Hindlimb muscle (tissue), 1 donor: ENCODE results near the gene WDR27. TPM values are rescaled to one million over a fixed set of nuclear protein-coding genes. Genes with fewer than 3 reads are reported as not detected.
"Not testable (repeated sequence)": the region's sequence is repeated elsewhere in the genome, so short reads cannot be mapped to it uniquely, and the experiment has no call there.

ENCODE experiments used
- DNase-seq: peaks from one replicate; pipeline ENCODE4 v3.0.0-alpha.2; 2013
- polyA plus RNA-seq: library from polyadenylated mRNA; unstranded; fragments of 120-200 nt; gene quantifications from one replicate; pipeline ENCODE4 v1.2.1, GENCODE V29; 2013; ENCODE audit not compliant: insufficient read length

WDR27 gene
- polyA plus RNA-seq, 1 donor: 48.8 TPM

DNA sequence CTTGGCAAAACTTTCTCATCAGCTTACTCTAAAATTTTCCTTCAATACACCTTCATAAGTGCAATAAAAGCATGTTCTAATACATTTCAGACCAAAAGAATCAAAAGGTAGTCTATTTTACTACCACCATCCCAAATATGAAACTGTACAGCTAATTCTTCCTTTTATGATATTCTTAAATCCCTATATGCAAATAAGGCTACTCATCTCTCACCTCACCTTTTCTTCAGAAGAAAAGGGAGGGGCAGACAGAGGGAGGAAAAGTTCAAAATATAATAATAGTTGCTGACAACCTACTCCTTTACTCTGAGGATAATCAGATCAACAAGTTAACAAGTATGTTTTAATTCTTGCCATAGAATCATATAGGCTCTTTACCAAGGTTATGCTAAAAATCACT lies 7.5 kb upstream of the WDR27 start:
- DNase-seq: no peak

DNA sequence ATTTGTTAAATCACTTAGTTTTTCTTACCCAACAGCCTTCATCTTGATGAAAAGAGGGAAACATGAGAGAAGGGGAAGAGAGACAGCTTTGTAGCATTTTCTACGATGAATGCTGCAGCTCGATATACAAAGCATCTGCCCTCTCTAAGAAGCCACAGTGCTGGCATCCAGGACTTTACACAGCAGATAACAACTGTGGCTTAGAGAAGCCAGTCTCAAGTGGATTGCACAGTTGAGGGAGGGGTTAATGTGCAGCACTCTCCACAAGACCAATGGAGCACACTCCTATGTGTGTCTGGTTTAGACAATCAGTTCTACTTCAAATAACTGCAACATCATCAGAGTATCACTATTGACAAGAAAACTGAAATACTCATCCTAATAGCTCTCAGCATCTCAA lies 5.9 kb upstream of the WDR27 start:
- no peak for DNase-seq

DNA sequence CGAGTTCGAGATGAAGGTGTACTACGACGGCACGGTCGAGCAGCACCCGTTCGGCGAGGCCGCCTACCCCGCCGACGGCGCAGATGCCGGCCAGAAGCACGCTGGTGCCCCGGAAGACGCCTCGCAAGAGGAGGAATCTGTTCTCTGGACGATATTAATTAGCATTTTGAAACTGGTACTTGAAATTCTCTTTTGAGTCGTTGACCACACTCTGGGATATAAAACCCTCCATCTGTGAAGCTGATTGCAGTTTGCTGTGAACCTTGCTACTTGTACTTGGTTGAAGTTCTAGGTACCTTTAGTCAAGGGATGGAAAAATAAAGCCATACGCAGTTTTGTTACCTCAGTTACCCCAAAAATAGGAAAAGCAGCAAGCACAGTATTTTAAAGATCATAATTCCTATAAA lies 1.0 kb upstream of the WDR27 start:
- DNase-seq: no peak

DNA sequence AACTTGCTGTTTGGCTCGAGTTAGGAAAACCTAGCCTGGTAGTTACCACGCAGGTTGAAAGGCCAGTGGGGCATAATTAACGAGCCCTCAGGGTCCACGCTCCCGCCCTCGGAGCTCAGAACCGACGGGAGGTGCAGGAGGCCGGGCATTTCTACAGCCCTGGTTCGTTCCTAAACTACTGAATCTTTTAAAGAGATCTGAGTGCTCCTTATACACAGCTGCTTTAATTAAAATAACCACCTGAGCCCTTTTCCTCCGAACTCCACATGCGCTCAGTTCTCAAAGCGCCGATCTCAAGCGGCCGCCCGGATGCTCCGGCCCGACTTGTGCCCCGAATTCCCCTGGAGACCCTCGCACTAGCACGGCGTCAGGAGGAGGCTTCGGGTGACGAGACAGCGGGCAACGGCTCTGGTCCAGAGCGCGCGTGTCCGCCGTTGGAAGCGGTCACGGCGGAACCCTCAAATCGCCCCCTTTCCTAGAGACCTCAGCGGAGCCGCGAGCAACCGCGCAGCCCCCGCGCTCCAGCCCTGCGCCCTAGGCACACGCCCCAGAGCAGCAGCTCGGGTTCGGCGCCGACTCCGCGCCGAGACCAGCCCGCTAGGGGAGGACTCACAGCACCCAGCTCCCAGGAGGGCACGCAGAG lies 397 bp downstream of the WDR27 start:
- no peak for DNase-seq

DNA sequence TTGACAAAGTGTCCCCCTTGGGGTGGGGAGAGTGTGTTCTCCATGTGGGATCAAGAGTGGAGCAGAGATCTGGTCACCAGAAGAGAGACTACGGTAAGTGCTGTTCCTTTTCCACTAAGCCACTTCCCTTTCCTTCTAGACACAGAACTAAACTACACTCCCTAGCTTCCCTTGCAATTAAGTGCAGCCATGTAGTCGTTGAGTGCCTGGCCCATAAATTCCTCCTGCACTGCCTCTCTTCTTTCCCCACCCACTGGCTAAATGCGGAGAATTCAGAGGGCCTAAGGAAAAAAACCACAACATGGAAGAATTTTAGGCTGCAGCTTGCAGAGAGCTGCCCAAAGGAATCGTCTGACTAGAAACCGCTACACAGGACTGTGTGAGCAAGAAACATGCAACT lies 1.5 kb downstream of the WDR27 start:
- DNase-seq: no peak

DNA sequence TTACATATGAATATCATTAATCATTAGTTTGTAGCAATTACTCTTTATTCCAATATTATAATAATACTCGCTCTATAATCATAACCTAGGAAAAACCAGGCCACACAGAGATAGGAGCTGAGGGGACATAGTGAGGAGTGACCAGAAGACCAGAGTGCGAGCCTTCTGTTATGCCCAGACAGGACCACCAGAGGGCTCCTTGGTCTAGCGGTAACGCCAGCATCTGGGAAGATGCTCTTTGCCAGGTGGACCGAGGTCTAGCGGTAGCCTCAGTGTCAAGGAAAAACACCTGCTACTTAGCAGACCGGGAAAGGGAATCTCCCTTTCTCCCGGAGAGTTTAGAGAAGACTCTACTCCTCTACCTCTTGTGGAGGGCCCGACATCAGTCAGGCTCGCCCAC lies 4.7 kb downstream of the WDR27 start:
- DNase-seq: not testable (repeated sequence)

DNA sequence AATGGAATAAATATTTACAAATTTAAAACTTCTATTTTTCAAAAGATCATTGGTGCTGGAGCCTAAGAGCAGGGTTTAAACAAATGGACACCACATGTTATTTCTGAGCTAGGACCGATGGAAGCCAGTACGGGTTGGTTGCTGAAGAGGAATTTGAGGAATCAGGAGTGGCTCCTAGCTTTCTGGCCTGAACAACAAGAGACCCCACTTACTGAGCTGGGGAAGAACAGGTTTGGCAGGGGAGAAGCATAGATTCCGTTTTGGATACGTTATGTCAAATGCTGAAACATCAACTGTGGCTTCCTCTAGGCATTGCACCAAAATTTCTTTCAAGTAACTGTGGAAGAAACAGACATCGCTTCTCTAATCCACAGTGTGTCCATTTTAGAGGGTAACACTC lies 6.7 kb downstream of the WDR27 start:
- DNase-seq: no peak

DNA sequence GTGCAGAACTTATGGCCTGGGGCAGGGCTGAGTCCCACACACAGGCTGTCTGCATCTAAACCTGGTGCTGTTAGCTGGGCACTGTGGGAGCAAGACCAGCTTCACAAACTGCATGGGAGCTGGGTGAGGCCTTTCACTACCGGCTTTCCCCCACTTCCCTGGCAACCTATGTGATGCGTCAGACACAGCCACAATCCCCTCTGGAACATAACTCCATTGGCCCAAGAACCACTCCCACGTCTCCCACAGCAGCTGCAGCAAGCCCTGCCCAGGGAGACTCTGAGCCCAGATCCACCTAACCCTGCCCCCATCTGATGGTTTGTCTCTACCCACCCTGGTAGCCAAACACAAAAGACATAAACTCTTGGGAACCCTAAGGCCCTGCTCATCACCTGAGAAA lies 9.3 kb downstream of the WDR27 start:
- DNase-seq: no peak

DNA sequence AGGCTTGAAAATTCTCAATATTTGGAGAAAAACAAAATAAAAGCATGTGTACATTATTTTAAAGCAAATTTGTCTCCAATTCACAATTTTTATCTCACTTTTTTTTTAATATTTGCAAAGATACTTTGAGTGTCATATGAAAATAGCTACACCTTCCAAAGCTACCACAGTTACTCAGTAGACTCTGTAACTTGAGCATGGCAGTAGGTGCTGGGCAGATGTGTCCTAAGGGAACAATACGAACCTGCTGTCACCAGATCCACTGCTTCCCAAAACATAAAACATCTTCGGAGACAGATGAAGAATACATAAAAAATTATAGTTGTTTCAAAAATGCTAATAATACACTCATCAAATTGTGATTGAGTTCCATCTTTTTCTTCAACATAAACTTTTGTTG lies 10.6 kb downstream of the WDR27 start:
- no peak for DNase-seq

DNA sequence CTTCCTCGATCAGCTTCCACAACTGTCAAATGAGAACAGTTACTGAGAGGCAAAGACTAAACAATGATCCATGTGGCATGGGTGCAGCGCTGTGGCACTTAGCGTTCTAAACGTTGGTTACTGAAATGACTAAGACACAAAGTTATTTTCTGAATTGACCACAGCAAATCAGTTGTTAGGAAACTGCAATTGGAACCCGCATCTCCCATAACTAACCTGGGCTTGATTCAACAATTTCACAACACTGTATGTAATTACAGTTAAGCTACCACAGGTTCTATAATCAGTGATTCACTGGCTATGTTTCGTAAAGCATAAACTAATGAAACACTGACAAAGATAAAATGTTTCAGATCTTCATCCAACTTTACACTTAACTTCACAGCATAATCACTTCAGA lies 12.5 kb downstream of the WDR27 start:
- DNase-seq: no peak

DNA sequence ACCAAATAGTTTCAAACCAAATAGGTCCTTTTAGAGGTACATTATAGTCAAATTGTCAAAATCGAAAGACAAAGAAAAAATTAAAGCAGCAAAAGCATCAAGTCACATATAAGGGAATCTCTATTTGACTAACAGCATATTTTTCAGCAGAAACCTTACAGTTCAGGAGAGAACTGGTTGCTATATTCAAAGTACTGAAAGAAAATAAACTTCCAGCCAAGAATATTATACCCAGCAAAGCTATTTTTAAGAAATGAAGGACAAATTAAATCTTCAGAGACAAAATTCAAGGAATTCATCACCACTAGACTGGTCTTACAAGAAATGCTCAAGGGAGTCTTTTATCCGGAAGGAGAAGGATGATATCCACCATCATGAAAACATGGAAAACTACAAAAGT lies 16.0 kb downstream of the WDR27 start:
- no peak for DNase-seq

DNA sequence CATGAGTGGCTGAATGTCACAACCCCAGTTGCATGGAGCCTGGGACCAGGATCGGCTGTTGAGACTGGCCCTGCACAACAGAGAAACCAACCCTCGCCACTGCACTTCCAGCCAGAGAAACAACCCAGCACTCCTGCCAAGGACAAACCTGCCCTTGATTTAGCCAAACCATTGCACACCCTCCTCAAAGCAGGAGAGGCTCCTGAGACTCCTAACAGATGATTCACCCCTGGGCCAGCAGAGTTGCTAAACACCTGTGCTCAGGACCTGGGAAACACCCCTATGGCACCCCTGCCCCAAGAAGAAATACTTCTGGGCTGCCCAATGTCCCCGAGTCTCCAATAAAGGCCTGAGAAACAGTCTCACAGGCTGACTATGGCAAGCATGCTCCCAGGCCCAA lies 17.8 kb downstream of the WDR27 start:
- no peak for DNase-seq

DNA sequence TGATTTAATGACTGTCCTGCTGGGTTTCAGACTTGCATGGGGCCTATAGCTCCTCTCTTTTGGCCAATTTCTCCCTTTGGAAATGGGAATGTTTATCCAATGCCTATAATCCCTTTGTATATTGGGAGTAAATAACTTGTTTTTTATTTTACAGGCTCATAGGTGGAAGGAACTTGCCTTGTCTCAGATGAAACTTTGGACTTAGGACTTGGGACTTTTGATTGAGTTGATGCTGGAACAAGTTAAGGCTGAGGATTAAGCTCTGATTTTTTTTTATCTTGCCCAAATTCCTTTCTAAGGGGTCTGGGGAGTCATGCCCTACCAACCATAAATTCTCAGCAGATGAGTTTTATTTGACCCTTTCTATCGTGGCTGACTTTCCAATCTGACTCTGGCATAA lies 23.5 kb downstream of the WDR27 start:
- DNase-seq: no peak

DNA sequence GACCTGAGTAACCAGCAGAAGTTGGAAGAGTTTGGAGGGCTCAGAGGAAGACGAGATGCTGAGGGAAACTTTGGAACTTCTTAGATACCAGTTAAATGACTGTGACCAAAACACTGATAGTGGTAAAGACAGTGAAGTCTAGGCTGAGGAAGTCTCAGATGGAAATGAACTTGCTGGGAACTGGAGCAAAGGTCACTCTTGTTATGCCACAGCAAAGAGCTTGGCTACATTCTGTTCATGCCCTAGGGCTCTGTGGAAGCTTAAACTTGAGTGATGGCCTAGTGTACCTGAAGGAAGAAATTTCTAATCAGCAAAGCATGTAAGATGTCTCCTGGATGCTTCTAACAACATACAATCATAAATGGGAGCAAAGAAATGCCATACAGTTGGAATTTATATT lies 24.7 kb downstream of the WDR27 start:
- no peak for DNase-seq

DNA sequence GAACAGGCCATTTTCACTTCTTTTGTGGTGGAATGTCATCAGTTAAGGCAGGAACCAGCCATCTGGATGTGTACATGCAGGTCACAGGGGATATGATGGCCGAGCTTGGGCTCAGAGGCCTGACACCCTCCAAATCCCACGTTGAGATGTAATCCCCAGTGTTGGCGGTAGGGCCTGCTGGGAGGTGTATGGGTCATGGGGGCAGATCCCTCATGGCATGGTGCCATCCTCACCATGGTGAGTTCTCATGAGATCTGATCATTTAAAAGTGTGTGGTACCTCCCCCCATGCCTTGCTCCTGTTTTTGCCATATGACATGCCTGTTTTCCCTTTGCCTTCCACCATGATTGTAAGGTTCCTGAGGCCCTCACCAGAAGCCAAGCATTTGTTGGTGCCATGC lies 26.8 kb downstream of the WDR27 start:
- DNase-seq: no peak

DNA sequence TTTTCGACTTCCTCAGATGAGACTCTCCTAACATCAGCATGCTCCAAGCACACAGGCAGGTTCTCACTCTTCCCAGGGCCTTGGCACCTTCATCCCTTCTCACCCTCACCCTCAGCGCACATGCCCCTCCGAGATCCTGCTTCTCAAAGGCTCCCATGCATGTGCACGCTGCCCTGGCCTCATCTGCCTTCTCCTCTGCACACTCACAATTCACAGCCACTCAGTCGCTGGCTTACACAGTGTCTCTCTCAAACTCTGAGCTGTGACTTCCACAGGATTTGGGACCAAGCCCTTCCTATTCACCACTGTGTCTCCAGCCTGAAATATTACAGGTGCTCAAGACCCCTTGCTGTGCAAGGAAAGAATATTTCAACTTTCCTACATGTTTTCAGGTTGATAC lies 30.3 kb downstream of the WDR27 start:
- DNase-seq: no peak

DNA sequence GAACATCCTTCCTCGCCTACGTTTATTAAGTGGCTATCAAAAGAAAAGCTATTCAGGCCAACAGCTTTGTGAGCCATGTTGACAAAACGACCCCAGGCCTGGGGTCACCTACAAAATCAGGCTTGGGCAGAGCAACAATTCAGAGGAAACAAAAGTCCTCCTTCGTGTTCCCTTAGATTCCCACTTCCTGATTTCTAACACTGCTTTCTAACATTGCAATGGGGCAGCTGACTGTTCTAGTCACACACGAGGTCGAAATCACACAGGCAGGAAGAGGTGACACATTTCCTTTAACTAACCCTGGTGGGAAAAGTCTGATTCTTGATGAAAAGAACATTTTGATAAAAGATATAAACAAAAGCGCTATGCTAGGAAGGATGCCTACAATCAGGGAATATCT lies 31.9 kb downstream of the WDR27 start:
- DNase-seq: no peak

DNA sequence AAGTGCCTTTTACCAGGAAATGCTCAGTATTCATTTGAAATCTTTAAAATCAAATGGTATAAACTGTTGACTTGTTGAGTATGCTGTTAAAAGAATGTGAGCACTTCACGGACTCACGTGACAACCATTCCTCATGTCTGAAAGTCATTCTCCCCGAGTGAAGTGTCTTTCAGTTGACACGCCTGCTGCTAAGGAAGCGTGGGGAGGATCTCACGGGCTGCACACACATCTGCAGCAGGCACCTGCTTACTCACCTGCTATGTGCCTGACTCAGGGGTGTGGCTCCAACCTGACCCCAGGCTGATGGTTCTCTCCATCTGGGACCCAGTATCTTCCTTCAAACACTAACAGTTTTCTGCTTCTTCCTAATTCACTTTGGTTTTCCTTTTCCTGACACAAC lies 32.7 kb downstream of the WDR27 start:
- no peak for DNase-seq

DNA sequence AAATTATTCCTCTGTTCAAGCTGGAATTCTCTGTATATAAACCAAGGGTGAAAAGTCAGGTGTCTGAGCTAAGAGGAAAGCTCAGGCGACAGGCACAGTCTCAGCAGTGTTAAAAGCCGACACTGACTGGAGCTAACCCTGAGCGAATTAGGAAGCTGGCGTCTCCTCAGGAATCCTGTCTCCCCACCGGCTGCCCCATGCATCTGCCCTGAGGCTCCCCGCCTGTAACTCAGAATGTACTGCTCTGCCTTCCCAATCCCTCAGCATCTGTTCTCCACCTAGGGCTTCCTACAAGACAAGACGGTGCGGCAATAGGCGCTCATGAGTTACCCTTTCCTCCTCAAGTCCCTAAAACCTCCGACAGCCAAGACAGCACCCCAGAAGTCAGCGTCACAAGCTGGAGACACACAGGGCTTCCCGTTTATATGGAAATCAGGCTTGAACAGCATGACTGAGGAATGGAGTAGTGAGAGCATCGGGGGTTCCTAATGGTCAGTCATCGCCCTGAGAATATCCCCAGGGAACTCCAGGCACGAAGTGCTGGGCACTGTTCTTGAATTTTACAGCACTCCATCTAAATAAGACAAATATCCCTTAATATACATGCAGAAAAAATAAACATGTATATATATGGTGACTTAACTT lies 33.5 kb downstream of the WDR27 start:
- no peak for DNase-seq

DNA sequence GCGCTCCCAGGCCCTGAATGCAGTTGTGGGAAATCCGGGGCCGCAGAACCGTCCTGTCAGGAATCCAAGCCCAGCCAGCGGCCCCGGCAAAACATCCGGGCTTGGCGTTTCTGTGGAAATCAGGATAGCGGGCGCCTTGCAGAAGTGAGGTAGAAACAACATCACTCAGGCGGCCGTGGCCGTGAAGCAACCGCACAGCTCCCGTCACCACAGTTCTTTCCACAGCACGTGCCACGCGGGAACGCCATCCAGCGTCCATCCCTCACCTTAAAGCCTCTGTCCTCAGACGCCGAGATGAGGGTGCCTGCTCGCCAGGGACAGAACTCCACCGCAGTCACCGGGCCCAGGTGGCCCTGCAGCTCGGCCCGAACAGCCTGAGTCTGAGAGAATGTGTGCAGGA lies 34.1 kb downstream of the WDR27 start:
- no peak for DNase-seq

DNA sequence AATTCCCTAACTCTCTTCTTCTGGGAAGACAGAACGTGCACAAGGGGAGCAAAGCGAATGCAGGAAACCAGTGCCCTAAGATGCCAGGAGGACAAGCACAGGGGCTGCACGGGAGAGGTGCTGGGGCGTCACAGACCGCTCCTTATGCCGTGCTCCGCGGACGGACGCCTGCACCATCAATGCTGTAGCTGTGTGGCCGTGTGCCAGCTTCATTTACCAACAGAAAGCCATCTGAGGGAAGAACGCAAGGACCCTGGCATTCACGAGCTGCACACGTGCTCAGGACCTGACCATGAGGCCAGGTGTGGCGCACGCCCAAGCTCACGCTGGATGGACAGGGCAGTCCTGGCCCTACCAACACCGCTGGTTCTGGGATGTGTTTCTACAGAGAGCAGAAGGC lies 35.4 kb downstream of the WDR27 start:
- no peak for DNase-seq

DNA sequence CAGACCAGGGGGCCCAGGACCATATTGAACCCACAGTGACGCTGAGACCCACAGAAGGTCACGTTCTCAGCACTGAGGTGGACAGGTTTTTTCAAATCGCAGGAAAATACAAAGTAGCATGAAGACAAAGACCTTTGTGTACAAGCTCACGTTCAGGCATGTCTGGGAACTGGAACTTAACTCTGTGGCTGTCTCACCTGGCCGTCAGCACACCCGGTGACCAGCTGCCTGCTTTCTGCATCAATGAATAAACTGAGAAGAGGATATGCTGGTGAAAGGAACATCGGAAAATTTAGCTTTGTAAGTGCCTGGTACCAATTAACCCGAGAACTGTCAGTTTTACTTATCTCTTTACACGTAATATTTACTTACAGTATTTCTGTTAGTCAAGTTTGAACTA lies 36.5 kb downstream of the WDR27 start:
- no peak for DNase-seq

DNA sequence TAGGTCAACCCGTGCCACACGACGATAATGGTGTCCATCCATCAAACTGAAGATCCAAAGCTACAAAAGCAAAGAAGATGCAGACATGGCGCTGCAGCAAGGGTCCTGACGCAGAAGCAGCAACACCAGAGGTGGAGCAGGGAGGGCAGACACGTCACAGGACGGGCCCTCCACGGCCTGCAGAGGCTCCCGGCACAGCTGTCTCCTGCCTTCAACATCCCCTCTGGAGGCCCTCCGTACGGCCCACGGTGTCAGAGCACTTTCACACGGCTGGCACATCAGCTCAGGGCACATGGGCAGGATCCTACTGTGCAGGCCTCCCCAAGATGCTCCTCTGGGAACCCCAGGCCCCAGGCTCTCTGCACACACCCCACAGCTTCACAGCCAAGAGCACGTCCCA lies 37.6 kb downstream of the WDR27 start:
- DNase-seq: no peak

DNA sequence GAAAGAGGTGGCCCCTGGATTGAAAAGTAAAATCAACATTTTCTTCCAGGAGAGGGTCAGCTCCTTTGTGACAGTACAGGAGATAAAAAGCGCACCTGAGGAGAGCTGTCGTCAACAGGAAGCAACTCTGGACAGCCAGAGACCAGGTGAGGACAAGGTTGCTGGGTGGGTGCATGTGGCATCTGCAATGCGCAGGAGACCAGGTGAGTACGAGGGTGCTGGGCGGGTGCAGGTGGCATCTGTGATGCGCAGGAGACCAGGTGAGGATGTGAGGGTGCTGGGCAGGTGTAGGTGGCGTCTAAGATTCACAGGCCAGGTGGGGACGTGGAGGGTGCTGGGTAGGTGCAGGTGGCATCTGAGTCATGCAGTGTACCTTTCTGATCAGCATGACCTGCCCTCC lies 38.4 kb downstream of the WDR27 start:
- no peak for DNase-seq

DNA sequence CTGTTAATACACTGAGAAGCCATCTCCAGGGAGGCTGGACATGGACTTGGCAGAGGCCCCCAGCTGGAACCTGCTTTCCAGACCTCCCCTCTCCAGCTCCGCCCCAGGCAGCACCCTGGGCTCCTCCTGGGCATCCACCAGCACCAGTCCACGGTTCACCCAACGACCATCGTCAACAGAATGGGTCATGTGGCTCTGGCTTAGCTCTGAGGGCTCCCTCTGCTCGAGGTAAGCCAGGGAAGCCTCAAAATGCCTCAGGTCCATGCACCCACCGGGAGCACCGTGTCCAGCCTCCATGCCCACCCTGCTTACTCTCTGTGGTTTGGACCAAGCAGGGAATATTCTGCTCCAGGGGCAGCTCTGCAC lies 40.5 kb downstream of the WDR27 start:
- DNase-seq: no peak
